LNCaP clone FGC (cell line): Measurements from ENCODE around the gene MARCHF4.

Experiments used
- DNase-seq: peaks from one replicate; pipeline ENCODE4 v3.0.0-alpha.2; 2011; ENCODE audit warnings: low read depth
- H3K4me3 ChIP-seq: 2 replicates; pipeline ENCODE4 v1.5.1; 2011; ENCODE audit warnings: mild to moderate bottlenecking, low read depth, low read length, control low read depth
- CTCF ChIP-seq: IDR thresholded peaks from 2 replicates; pipeline ENCODE4 v1.5.1; 2012; ENCODE audit warnings: mild to moderate bottlenecking; ENCODE audit not compliant: control insufficient read depth, insufficient read depth; ENCODE audit errors: extremely low read depth

MARCHF4 gene

DNA sequence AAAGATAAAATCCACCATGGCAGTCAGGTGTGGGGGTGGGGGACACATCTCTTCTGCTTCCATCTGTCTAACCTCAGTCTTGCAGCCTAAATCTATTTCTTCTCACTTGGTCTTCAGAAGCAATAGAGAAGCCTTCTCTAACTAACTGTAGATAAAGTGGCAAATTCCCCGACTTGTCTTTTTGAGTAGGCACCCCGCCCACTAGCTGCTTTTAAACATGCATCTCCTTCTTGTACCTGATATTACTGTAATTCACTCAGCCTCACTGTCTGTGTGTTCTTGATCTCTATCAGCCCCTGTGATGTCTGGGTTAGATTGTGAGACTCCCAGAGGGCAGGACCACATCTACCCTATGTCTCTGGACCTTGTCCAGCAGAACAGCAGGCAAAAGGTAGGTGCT, 6.8 kb downstream of the MARCHF4 start:
- no peak overlapping the region for H3K4me3 ChIP-seq
- no peak for TF ChIP-seq CTCF
- no peak for DNase-seq

DNA sequence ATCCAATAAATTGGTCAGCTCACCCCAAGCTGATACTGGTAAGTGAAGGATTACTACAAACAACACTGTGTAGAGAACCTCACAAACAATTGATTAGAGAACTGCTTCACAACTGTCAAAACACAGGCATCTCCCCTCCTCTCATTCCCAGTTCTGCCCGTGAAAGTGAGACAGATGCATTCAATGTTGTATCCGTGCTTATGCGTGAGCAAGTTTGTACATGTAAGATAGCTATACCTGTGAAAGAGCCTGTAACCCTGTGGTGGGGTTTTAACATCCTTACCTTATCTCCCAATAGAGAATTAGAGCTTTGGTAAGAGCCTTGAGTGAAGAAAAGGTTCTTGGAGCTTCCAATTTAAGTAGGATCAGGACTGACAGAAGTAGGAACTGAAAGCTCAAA, 9.1 kb downstream of the MARCHF4 start:
- no peak overlapping the region for H3K4me3 ChIP-seq
- TF ChIP-seq CTCF: no peak
- no peak for DNase-seq

- DNase-seq: peak; percentile 75
- TF ChIP-seq CTCF: no peak
- no peak overlapping the region for H3K4me3 ChIP-seq
These were observed 9.6 kb downstream of the MARCHF4 start for GRCh38 chr2:216362730-216363129.

DNA sequence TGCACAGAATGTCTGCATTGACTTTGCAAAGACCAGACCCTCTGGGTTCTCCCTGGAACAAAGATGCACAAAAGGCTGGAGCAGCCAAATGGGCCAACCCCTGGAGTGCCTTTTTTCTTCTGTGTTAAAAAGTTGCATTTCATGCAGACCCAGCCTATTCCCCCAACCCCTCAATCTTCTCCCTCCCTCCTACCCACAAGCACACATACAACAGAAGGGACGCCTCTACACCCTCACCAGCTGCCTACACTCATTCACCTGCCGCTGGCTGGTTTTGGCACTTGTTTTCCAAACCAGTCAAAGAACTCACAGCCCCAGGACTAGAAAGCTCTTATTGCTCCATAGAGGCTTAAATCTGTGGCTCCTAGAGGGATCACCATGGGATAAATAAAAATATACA, 16.6 kb downstream of the MARCHF4 start:
- H3K4me3 ChIP-seq: no peak overlapping the region
- DNase-seq: no peak
- TF ChIP-seq CTCF: no peak

DNA sequence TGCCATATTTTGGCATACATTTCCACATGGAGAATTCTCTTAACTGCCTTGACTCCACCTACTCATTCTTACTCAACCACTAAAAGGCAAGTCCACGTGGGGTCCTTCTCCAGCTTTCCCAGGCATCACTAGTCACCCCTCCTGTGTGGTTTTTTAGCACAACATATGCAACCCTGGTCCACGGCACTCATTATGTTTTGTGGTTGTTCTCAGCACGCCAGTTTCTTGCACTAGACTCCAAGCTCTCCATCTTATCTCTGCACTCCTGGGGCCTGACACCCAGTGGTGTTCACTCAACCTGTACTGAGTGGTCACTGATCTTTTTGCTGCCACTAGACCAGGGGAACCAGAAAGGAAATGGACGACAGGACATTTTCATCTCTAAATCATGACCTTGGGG, 18.0 kb downstream of the MARCHF4 start:
- H3K4me3 ChIP-seq: no peak overlapping the region
- TF ChIP-seq CTCF: no peak

GRCh38 chr2:216352653-216353270, 19.5 kb downstream of the MARCHF4 start:
- no peak overlapping the region for H3K4me3 ChIP-seq
- no peak for DNase-seq
- TF ChIP-seq CTCF: no peak

More for the DNA sequence above, 18.0 kb downstream of the MARCHF4 start:
- no peak for DNase-seq
